ENCODE measurements around the gene TEX101. TPM values are rescaled to one million over a fixed set of nuclear protein-coding genes. Genes with fewer than 3 reads are reported as not detected.
A peak's percentile ranks its signal among the peaks of the same experiment; 100 is the strongest.
"Not testable (repeated sequence)": the region's sequence is repeated elsewhere in the genome, so short reads cannot be mapped to it uniquely, and the experiment has no call there.

TEX101 gene
- total RNA-seq, 1 experiment from 2014 or later: not detected

DNA sequence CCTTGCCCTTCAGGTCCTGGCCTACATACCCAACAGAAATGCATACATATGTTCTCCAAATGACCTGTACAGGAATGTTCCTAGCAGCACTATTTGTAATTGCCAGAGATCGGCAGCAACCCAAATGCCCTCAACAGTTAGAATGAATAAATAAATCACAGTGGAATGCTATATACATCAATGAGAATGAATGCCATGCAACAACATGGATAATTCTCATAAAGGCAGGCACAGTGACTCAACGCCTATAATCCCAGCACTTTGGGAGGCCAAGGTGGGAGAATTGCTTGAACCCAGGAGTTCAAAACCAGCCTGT, 18.6 kb downstream of the TEX101 start:
- Histone ChIP-seq H3K27me3 (ENCODE audit: insufficient read depth, low read depth) (no peaks in the 10 kb centered on the region), H3F3A (ENCODE audit: insufficient read depth, low read depth) (peaks cover 32% of the 10 kb centered on the region), H3K9me2 (ENCODE audit: insufficient read depth) (no peaks in the 10 kb centered on the region), H4K20me1 (ENCODE audit: insufficient read depth) (no peaks in the 10 kb centered on the region), H3K4me2 (no peak overlapping the region), H3K36me3 (ENCODE audit: low read depth) (no peaks in the 10 kb centered on the region), H2AFZ (no peak overlapping the region), H3K27ac (no peak overlapping the region), H3K4me3 (no peak overlapping the region), H3K4me1 (replicated peaks; ENCODE audit: insufficient read depth) (peaks cover 26% of the 10 kb centered on the region), H3K79me2 (ENCODE audit: low read depth) (no peaks in the 10 kb centered on the region), H3K9me3 (ENCODE audit: insufficient read depth, low read depth) (no peaks in the 10 kb centered on the region)
- TF ChIP-seq, protein P1, sequence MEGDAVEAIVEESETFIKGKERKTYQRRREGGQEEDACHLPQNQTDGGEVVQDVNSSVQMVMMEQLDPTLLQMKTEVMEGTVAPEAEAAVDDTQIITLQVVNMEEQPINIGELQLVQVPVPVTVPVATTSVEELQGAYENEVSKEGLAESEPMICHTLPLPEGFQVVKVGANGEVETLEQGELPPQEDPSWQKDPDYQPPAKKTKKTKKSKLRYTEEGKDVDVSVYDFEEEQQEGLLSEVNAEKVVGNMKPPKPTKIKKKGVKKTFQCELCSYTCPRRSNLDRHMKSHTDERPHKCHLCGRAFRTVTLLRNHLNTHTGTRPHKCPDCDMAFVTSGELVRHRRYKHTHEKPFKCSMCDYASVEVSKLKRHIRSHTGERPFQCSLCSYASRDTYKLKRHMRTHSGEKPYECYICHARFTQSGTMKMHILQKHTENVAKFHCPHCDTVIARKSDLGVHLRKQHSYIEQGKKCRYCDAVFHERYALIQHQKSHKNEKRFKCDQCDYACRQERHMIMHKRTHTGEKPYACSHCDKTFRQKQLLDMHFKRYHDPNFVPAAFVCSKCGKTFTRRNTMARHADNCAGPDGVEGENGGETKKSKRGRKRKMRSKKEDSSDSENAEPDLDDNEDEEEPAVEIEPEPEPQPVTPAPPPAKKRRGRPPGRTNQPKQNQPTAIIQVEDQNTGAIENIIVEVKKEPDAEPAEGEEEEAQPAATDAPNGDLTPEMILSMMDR (conservative IDR thresholded peaks at IDR 0.05): no peak
- TF ChIP-seq EZH2 (IDR thresholded peaks at IDR 0.05; ENCODE audit: low read depth): no peak
- intact Hi-C loops (cut with micrococcal nuclease; ENCODE audit: unreplicated experiment): loop anchor here (1.0 to 10.0 kb wide), 6 partner anchors 86 to 379 kb away; partner anchors contain the start of genes IRGQ and ZNF576
- no peak for DNase-seq
- CTCF ChIA-PET: interaction anchor here (1.1 to 1.2 kb wide), 3 partner anchors 14 to 113 kb away, joined by 3 to 7 read pairs (median 4); no protein-coding TSS in a partner anchor
- BruUV-seq (replicated peaks): no TSS peak
- POLR2A ChIA-PET (ENCODE audit: unreplicated experiment): no interaction called here

DNA sequence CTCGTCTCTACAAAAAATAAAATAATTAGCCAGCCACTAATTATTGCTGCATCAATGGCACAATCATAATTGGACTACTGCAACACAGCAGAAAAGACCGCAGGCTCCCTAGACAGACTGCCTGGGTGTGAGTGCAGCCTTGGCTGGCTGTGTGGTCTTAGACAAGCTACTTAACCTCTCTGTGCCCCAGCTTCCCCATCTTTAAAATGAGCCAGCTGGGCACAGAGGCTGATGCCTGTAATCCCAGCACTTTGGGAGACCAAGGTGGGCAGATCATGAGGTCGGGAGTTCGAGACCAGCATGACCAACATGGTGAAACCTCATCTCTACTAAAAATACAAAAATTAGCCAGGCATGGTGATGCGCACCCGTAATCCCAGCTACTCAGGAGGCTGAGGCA, 19.0 kb downstream of the TEX101 start:
- Histone ChIP-seq H3K4me1 (replicated peaks; ENCODE audit: insufficient read depth) (peaks cover 29% of the 10 kb centered on the region), H3F3A (ENCODE audit: insufficient read depth, low read depth) (peaks cover 36% of the 10 kb centered on the region), H3K9me3 (ENCODE audit: insufficient read depth, low read depth) (no peaks in the 10 kb centered on the region), H2AFZ (no peak overlapping the region), H4K20me1 (ENCODE audit: insufficient read depth) (no peaks in the 10 kb centered on the region), H3K36me3 (ENCODE audit: low read depth) (no peaks in the 10 kb centered on the region), H3K27me3 (ENCODE audit: insufficient read depth, low read depth) (no peaks in the 10 kb centered on the region), H3K4me3 (no peak overlapping the region), H3K4me2 (no peak overlapping the region), H3K9me2 (ENCODE audit: insufficient read depth) (no peaks in the 10 kb centered on the region), H3K79me2 (ENCODE audit: low read depth) (no peaks in the 10 kb centered on the region), H3K27ac (no peak overlapping the region)
- CTCF ChIA-PET: no interaction called here
- BruUV-seq (replicated peaks): no TSS peak
- intact Hi-C loops (cut with micrococcal nuclease; ENCODE audit: unreplicated experiment): loop anchor here (1.0 to 10.0 kb wide), 6 partner anchors 86 to 379 kb away; partner anchors contain the start of genes IRGQ and ZNF576
- POLR2A ChIA-PET (ENCODE audit: unreplicated experiment): no interaction called here
- no peak for DNase-seq
- TF ChIP-seq, protein P1 (conservative IDR thresholded peaks at IDR 0.05): no peak
- no peak for TF ChIP-seq EZH2 (IDR thresholded peaks at IDR 0.05; ENCODE audit: low read depth)

DNA sequence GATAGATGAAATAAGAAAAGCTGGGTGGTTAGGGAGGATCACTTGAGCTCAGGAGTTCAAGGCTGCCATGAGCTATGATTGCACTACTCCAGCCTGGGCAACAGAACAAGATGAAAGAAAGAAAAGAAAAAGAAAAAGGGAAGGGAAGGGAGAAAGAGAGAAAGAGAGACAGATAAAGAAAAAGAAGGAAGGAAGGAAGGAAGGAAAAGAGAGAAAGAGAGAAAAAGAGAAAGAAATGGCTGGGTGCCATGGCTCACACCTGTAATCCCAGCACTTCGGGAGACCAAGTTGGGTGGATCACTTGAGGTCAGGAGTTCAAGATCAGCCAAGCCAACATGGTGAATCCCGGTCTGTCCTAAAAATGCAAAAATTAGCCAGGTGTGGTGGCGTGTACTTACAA, 21.1 kb downstream of the TEX101 start:
- BruUV-seq (replicated peaks): no TSS peak
- Histone ChIP-seq H3K27me3 (ENCODE audit: insufficient read depth, low read depth) (no peaks in the 10 kb centered on the region), H3K9me2 (ENCODE audit: insufficient read depth) (no peaks in the 10 kb centered on the region), H3K27ac (no peak overlapping the region), H3K4me1 (replicated peaks; ENCODE audit: insufficient read depth) (peaks cover 35% of the 10 kb centered on the region), H3K36me3 (ENCODE audit: low read depth) (no peaks in the 10 kb centered on the region), H2AFZ (no peak overlapping the region), H3F3A (ENCODE audit: insufficient read depth, low read depth) (peaks cover 42% of the 10 kb centered on the region), H3K4me3 (no peak overlapping the region), H3K79me2 (ENCODE audit: low read depth) (no peaks in the 10 kb centered on the region), H4K20me1 (ENCODE audit: insufficient read depth) (no peaks in the 10 kb centered on the region), H3K9me3 (ENCODE audit: insufficient read depth, low read depth) (no peaks in the 10 kb centered on the region), H3K4me2 (no peak overlapping the region)
- intact Hi-C loops (cut with micrococcal nuclease; ENCODE audit: unreplicated experiment): loop anchor here (10.0 kb wide), 3 partner anchors 159 to 331 kb away; partner anchors contain the start of genes IRGQ and ZNF576
- DNase-seq: no peak
- ChIA-PET POLR2A (ENCODE audit: unreplicated experiment) (no interaction called here), CTCF (interaction anchor here (0.6 to 0.7 kb wide), 3 partner anchors 39 to 115 kb away, joined by 3 to 8 read pairs (median 6); no protein-coding TSS in a partner anchor)
- TF ChIP-seq EZH2 (IDR thresholded peaks at IDR 0.05; ENCODE audit: low read depth): no peak
- TF ChIP-seq, protein P1 (conservative IDR thresholded peaks at IDR 0.05): no peak

DNA sequence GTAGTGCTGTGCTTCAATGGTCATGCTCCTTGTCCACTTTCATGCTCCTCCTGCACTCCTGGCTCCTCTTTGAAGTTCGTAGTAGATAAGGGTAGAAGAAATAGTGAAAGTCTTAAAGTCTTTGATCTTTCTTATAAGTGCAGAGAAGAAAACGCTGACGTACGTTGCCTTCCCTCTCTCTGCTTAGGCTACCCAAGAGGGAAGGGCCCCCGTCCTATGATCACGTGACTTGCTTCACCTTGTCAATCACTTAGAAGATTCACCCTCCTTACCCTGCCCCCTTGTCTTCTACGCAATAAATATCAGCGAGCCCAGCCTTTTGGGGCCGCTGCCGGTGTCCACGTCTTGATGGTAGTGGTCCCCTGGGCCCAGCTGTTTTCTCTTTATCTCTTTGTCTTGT, 22.6 kb downstream of the TEX101 start:
- DNase-seq; H3K9me3 ChIP-seq (ENCODE audit: insufficient read depth, low read depth); CTCF ChIA-PET; POLR2A ChIA-PET (ENCODE audit: unreplicated experiment); H4K20me1 ChIP-seq (ENCODE audit: insufficient read depth); H3K9me2 ChIP-seq (ENCODE audit: insufficient read depth); BruUV-seq (replicated peaks); H3K27me3 ChIP-seq (ENCODE audit: insufficient read depth, low read depth); H2AFZ ChIP-seq; H3K36me3 ChIP-seq (ENCODE audit: low read depth); H3K79me2 ChIP-seq (ENCODE audit: low read depth); H3K4me3 ChIP-seq: not testable (repeated sequence)
- Histone ChIP-seq H3K27ac (peak overlapping the region; percentile 40; the same call in 1 of the 2 replicates), H3F3A (ENCODE audit: insufficient read depth, low read depth) (peaks cover 41% of the 10 kb centered on the region), H3K4me1 (replicated peaks; ENCODE audit: insufficient read depth) (peaks cover 31% of the 10 kb centered on the region), H3K4me2 (0 out of 2 replicates have a peak overlapping the region, but pooled peaks have one; percentile 12)
- intact Hi-C loops (cut with micrococcal nuclease; ENCODE audit: unreplicated experiment): loop anchor here (10.0 kb wide), 3 partner anchors 158 to 332 kb away; partner anchors contain the start of genes IRGQ and ZNF576
